Amygdala (tissue), 56 donors: Measurements from ENCODE around the gene KRT32.

Experiments used
- DNase-seq, 56 donors: peaks; one replicate each; lab custom pipeline; 2025; lab: John Stamatoyannopoulos, UW

Gene KRT32

DNA sequence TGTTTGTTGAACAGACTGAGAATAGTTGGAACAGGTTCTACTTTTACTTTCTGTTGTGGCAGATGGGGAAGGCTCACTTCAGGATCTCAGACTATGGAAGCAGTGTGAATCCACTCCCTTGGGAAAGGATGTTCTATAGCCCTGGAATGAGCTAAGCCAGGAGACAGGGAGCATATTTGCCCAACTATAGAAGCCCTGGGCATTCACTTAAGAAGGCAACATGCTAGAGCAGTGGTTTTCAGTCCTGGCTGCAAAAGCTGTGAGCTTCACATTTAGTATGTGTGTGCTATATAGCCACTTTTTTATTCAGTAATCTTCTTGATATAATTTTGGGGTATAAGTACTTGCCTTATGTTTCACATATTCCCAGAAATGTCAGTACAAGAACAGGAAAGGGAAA is 1.2 kb upstream of the KRT32 start:
- no peak for DNase-seq

DNA sequence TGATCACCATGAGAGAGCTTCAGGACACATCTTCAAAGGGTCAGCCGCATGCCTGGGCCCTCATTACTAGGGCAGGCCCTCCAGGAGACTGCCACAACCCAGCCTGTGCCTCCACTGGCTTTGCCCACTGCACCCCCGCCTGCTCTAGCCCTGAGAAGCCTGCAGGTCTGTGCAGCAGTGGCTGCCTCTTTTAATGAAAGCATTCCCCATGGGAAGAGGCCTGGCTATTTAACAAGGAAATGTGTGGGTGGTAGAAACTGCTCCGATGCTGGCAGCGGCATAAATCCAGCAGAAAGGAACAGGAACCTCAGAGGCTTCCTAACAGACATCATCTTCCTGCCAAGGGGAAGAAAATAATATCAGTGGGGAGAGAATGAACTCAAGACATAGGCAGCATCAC is 375 bp upstream of the KRT32 start:
- DNase-seq: peak in 2 of 56 donors; percentile 12 to 14

- peak in 18 of 56 donors; percentile 2 to 60 (median 22) for DNase-seq
Measured at GRCh38 chr17:41464682-41465081, 2.5 kb downstream of the KRT32 start.

GRCh38 chr17:41464173-41464572 is 3.0 kb downstream of the KRT32 start:
- DNase-seq: no peak

GRCh38 chr17:41463746-41464145 is 3.4 kb downstream of the KRT32 start:
- no peak for DNase-seq

DNA sequence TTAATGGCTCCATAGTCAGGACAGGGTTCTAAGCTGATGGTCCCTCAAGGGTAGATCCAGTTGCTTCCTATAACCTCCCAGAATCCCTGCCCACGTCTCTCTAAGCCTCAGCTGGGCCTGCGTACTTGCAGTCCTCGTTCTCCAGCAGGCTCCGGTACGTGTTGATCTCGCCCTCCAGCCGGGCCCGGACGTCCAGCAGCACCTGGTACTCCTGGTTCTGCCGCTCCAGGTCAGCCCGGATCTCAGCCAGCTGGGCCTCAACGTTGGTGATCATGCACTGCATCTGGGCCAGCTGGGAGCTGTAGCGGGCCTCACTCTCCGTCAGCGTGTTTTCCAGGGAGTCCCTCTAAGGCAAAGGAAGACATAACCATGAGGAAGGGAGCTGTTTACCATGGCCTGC is 4.5 kb downstream of the KRT32 start:
- DNase-seq: no peak

GRCh38 chr17:41457676-41458075 is 9.5 kb downstream of the KRT32 start:
- DNase-seq: no peak

DNA sequence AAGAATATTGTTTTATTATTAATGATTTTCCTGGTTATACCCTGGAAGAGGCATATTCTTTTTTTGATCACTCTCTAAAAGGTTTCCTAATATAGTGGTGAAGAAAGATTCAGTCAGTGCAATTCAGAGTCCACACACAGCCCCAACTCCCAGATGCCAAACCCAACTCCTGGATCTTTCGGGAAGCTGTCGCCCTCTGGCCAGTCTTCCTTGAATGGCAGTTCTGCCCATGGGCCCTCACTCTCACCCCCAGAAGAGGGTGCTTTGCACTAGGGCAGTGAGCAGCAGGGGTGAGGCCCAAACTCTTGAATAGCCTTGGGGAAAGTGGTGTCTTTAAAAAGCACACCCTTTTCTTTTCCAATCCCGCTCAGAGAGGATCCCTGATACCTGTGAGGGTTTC is 11.0 kb downstream of the KRT32 start:
- no peak for DNase-seq

DNA sequence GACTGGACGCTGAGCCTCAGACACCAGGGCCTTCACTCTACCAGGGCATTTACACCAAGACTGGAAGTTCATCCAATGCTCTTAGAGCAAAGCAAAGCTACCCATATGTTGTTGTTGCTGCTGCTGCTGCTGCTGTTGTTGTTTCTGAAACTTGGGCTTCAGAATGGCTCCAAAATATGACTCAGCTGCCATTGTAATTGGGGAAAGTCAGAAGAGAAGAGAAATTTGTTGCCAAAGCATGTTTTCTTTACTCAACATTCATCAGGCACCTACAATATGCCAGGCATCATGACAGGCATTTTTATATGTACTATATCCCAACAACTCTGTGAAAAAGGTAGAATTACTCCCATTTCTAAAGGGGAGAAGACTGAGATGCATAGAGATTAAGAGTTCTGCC is 11.9 kb downstream of the KRT32 start:
- no peak for DNase-seq

- no peak for DNase-seq
Measured at GRCh38 chr17:41453066-41453465, 14.1 kb downstream of the KRT32 start.

- DNase-seq: no peak
Measured at GRCh38 chr17:41452281-41452680, 14.9 kb downstream of the KRT32 start.

- no peak for DNase-seq
Measured at GRCh38 chr17:41451154-41451728, 15.9 kb downstream of the KRT32 start.

- DNase-seq: no peak
Measured at GRCh38 chr17:41449008-41449407, 18.2 kb downstream of the KRT32 start.

DNA sequence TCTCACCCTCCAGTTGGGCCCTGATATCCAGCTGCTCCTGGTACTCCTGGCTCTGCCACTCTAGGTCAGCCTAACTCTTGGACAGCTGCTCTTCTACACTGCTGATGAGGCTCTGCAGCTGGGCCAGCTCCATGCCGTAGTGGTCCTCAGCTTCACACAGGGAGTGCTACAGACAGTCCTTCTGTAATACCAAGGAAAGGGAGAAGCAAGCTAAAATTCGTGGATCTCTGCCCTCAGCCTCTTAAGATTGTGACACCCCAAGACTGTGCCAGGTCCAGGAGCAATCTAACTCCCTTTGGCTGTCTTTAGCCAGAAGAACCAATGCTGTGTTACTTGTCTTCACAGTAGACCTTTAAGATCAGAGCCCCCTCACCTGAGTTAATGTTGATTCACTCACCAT is 18.7 kb downstream of the KRT32 start:
- no peak for DNase-seq

DNA sequence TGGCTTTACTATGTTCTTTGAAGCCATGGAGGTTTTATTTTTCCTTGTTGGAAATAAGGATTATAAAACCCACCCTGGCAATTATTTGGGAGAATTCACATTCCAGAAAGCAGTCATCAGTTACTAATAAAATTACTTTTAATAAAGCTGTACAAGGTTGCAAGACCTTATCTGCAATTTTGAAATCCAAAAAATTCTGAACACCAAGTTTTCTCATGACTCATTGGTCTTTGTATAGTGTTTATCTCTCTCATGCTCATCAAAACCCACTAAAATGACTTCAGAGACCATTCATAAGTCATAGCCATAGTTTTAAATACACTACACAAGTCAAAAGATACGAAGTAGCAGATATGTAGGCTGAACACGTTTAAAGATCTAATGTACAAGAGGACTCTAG is 20.4 kb downstream of the KRT32 start:
- no peak for DNase-seq

- no peak for DNase-seq
Measured at GRCh38 chr17:41444640-41445039, 22.5 kb downstream of the KRT32 start.

DNA sequence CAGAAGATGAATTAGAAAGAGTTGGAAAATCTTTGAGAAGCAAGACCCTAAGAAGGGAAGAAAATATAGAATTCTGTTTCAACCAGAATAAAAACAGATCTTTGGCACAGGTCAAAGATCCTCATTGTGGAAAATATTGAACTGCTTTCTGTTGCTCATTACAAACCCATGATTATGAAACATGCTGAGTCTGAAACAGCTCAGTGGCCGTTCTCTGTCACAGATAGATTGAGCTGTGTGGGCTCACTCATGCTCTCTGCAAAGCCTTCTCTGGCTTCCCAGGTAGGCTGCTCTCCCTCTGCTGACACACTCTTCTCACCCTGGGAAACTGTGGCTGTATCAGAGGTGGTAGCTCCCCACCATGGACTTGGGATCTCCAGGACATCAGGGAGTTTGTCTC is 23.0 kb downstream of the KRT32 start:
- DNase-seq: no peak

GRCh38 chr17:41442739-41443138 is 24.4 kb downstream of the KRT32 start:
- no peak for DNase-seq

- DNase-seq: no peak
Measured at GRCh38 chr17:41440531-41441033, 26.6 kb downstream of the KRT32 start, which contains the start of gene KRT38. Gene KRT38 (minus strand): TSS chr17:41440983. CDS start chr17:41440921, 62 bp downstream.

- no peak for DNase-seq
Measured at GRCh38 chr17:41439375-41439774, 27.8 kb downstream of the KRT32 start.

DNA sequence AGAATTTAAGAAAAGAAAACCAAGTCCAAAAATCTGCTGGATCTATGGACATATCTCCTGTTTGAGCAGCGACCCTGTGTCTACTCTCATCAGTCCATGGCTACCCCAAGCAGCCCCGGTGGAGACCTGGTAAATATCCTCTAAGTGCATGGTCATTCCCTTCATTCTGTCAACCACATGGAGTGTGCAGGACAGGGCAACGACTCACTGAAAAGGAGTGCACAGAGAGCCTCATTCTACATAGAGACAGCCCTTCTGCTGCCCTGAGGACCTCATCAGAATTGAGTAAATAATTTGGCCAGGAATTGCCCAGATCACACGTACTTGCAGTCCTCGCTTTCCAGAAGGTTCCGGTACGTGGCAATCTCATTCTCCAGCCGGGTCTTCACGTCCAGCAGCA is 29.4 kb downstream of the KRT32 start:
- DNase-seq: no peak

- no peak for DNase-seq
Measured at GRCh38 chr17:41437254-41437653, 29.9 kb downstream of the KRT32 start.

DNA sequence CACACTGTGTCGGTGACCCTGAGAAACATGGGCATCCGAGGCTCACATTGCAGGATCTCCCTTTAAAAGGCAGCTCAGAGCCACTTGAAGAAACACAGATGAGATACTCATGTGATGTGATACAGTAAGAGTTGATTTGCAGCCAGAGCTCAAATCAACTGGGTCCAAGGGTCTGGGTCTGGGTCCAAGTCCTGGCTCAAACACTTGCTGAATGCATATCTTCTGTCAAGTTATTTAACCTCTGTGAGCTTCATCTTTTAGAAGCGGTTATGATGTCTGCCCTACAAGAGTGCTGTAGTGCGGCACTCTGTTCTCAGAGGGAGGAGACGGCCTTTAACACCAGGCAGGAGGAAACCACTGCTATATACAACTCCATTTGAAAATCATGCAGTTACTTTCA is 32.8 kb downstream of the KRT32 start:
- DNase-seq: no peak
